Measurements from ENCODE around the gene LRRC8C. TPM values are rescaled to one million over a fixed set of nuclear protein-coding genes. Genes with fewer than 3 reads are reported as not detected.

Gene LRRC8C
- total RNA-seq, 1 donor = 10.8 TPM

- TF ChIP-seq CTCF (IDR thresholded peaks at IDR 0.05; ENCODE audit: insufficient read depth, low read depth, low read length) = no peak
- no peak for DNase-seq (ENCODE audit: low read depth)
- no peak overlapping the region for H3K4me3 ChIP-seq (ENCODE audit: low read depth, low read length)
These were observed 32.3 kb upstream of the LRRC8C start for GRCh38 chr1:89600451-89601224.

- TF ChIP-seq CTCF (IDR thresholded peaks at IDR 0.05; ENCODE audit: insufficient read depth, low read depth, low read length) = no peak
- H3K4me3 ChIP-seq (ENCODE audit: low read depth, low read length) = no peak overlapping the region
- DNase-seq (ENCODE audit: low read depth) = no peak
These were observed 30.0 kb upstream of the LRRC8C start for GRCh38 chr1:89602871-89603404.

- no peak overlapping the region for H3K4me3 ChIP-seq (ENCODE audit: low read depth, low read length)
- no peak for DNase-seq (ENCODE audit: low read depth)
These were observed 29.1 kb upstream of the LRRC8C start for GRCh38 chr1:89603651-89604413.

GRCh38 chr1:89604414-89604735 is 28.5 kb upstream of the LRRC8C start:
- H3K4me3 ChIP-seq (ENCODE audit: low read depth, low read length) = no peak overlapping the region
- DNase-seq (ENCODE audit: low read depth) = no peak
- TF ChIP-seq CTCF (IDR thresholded peaks at IDR 0.05; ENCODE audit: insufficient read depth, low read depth, low read length) = no peak

More at GRCh38 chr1:89603651-89604413, 29.1 kb upstream of the LRRC8C start:
- TF ChIP-seq CTCF (IDR thresholded peaks at IDR 0.05; ENCODE audit: insufficient read depth, low read depth, low read length) = no peak

GRCh38 chr1:89605692-89606091 is 27.2 kb upstream of the LRRC8C start:
- H3K4me3 ChIP-seq (ENCODE audit: low read depth, low read length) = no peak overlapping the region
- TF ChIP-seq CTCF (IDR thresholded peaks at IDR 0.05; ENCODE audit: insufficient read depth, low read depth, low read length) = no peak
- DNase-seq (ENCODE audit: low read depth) = peak; percentile 83

GRCh38 chr1:89606227-89606980 is 26.5 kb upstream of the LRRC8C start:
- TF ChIP-seq CTCF (IDR thresholded peaks at IDR 0.05; ENCODE audit: insufficient read depth, low read depth, low read length) = no peak
- DNase-seq (ENCODE audit: low read depth) = no peak
- no peak overlapping the region for H3K4me3 ChIP-seq (ENCODE audit: low read depth, low read length)

Data from fibroblast of villous mesenchyme (primary cell).